OCI-LY1 (cell line): ENCODE results near the gene GPD2.
"Not testable (repeated sequence)": the region's sequence is repeated elsewhere in the genome, so short reads cannot be mapped to it uniquely, and the experiment has no call there.

Experiments
- H2AFZ ChIP-seq: fragments of 200-600 bp; sonication (generic), shearing (Covaris generic); 2 replicates; pipeline ENCODE4 v1.6.0; 2014; ENCODE audit warnings: antibody characterized with exemption, mild to moderate bottlenecking, low read length
- H3F3A ChIP-seq: fragments of 200-600 bp; sonication (generic), shearing (Covaris generic); 2 replicates; pipeline ENCODE4 v1.6.0; 2014; ENCODE audit warnings: mild to moderate bottlenecking, antibody characterized with exemption, low read length, moderate library complexity; ENCODE audit not compliant: insufficient read depth
- H3K27ac ChIP-seq: fragments of 200-600 bp; sonication (generic); 2 replicates; pipeline ENCODE4 v1.5.1; 2014; ENCODE audit warnings: low read length, mixed run types, mild to moderate bottlenecking, low read depth; ENCODE audit not compliant: poor library complexity, severe bottlenecking
- H3K27me3 ChIP-seq: fragments of 200-600 bp; sonication (generic); 2 replicates; pipeline ENCODE4 v1.6.0; 2014; ENCODE audit warnings: antibody characterized with exemption, mild to moderate bottlenecking, low read length, moderate library complexity; ENCODE audit not compliant: insufficient read depth
- H3K36me3 ChIP-seq: fragments of 200-600 bp; sonication (generic); 2 replicates; pipeline ENCODE4 v1.6.1; 2014; ENCODE audit warnings: mild to moderate bottlenecking, antibody characterized with exemption, low read length, moderate library complexity, mixed read lengths; ENCODE audit not compliant: insufficient read depth
- H3K4me1 ChIP-seq: fragments of 200-600 bp; sonication (generic); 2 replicates; pipeline ENCODE4 v1.5.1; 2014; ENCODE audit warnings: mild to moderate bottlenecking, low read length, moderate library complexity; ENCODE audit not compliant: insufficient read depth, severe bottlenecking
- H3K4me2 ChIP-seq: fragments of 200-600 bp; sonication (generic), shearing (Covaris generic); 2 replicates; pipeline ENCODE4 v1.6.1; 2014; ENCODE audit warnings: low read length
- H3K4me3 ChIP-seq: fragments of 200-600 bp; sonication (generic); 2 replicates; pipeline ENCODE4 v1.5.1; 2014; ENCODE audit warnings: low read length, low read depth, mild to moderate bottlenecking, mixed read lengths; ENCODE audit not compliant: poor library complexity, severe bottlenecking
- H3K79me2 ChIP-seq: fragments of 200-600 bp; shearing (Covaris generic); 2 replicates; pipeline ENCODE4 v1.6.1; 2016; ENCODE audit warnings: mixed run types, low read length, mixed read lengths; ENCODE audit not compliant: insufficient read depth
- H3K9ac ChIP-seq: fragments of 200-600 bp; sonication (generic), shearing (Covaris generic); 2 replicates; pipeline ENCODE4 v1.6.1; 2014; ENCODE audit warnings: mild to moderate bottlenecking, low read length, mixed read lengths
- H3K9me2 ChIP-seq: fragments of 200-600 bp; sonication (generic), shearing (Covaris generic); 2 replicates; pipeline ENCODE4 v1.6.1; 2014; ENCODE audit warnings: low read depth, mild to moderate bottlenecking, low read length, mixed read lengths
- H3K9me3 ChIP-seq: fragments of 200-600 bp; shearing (Covaris generic); 2 replicates; pipeline ENCODE4 v1.6.1; 2014; ENCODE audit warnings: low read length, mixed read lengths
- H4K20me1 ChIP-seq: fragments of 200-600 bp; sonication (generic), shearing (Covaris generic); 2 replicates; pipeline ENCODE4 v1.6.0; 2016; ENCODE audit warnings: mild to moderate bottlenecking, low read length; ENCODE audit not compliant: insufficient read depth
- EZH2 ChIP-seq: fragments of 200-600 bp; sonication (generic), shearing (Covaris generic); IDR thresholded peaks from 2 replicates; pipeline ENCODE4 v1.8.0; 2017; ENCODE audit warnings: borderline replicate concordance, mixed run types, mild to moderate bottlenecking, antibody characterized with exemption, low read length, moderate library complexity, mixed read lengths
- TF ChIP-seq, protein P1 (sequence below): fragments of 200-600 bp; sonication (generic), shearing (Covaris generic); IDR thresholded peaks from 2 replicates; pipeline ENCODE4 v1.5.1; 2017; ENCODE audit warnings: mild to moderate bottlenecking, antibody characterized with exemption, low read length, moderate library complexity, mixed read lengths

GPD2 gene

DNA sequence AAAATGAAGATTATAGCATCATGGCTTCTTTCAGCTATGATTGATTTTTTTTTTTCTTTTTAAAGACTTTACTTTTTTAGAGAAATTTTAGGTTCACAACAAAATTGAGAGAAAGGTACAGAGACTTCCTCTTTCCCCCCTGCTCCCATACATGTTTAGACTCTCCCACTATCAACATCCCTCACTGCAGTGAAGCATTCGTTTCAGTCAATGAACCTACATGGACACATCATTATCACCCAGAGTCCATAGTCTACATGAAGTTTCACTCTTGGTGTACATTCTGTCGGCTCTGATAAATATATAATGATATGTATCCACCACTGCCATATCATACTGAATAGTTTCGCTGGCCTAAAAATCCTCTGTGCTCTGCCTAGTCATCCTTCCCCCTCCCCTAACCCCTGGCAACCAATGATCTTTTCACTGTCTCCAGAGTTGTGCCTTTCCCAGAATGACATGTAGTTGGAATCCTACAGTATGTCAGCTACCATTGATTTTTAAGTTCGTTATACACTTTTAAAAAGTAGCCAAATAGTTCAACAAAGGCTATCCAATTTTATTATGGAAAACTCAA is 86.8 kb downstream of the GPD2 start:
- Histone ChIP-seq H3K79me2 (no peaks in the 10 kb centered on the region), H3K4me2 (no peak overlapping the region), H2AFZ (no peak overlapping the region)

DNA sequence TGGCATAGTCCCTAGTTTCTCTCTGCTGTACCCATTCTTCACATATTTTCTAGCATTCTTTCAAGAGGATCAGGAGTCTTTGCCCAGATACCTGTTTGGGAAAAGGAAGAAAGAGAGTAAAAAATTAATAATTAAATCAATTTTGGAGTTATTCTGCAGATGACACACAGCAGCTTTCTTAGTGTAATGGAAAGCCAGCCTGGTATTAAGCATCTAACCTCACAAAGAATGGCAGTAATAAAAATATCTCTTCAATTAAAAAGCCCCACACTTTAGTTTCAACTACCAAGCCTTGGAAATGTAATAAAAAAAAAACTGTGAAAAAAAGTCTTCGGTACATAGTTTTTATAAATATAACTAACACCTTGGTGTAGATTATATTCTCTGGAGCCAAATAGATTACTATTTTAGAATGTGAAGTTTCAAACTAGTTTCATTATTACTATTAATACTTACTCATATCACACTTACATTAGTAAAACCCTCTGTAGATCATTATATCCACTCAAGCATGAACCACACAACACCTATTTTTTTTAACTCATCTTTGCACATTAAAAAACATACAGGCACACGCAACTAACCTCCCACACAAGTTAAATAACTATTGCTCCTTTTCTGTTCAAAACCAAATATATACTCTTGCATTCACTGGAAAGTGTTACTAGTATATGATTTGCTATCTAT is 90.9 kb downstream of the GPD2 start:
- no peaks in the 10 kb centered on the region for H3K9me3 ChIP-seq
- H3K9me2 ChIP-seq, result no peaks in the 10 kb centered on the region
- no peaks in the 10 kb centered on the region for H3K79me2 ChIP-seq
- no peak overlapping the region for H3K27ac ChIP-seq
- no peak overlapping the region for H3K9ac ChIP-seq
- no peak for TF ChIP-seq EZH2
- TF ChIP-seq, protein P1, sequence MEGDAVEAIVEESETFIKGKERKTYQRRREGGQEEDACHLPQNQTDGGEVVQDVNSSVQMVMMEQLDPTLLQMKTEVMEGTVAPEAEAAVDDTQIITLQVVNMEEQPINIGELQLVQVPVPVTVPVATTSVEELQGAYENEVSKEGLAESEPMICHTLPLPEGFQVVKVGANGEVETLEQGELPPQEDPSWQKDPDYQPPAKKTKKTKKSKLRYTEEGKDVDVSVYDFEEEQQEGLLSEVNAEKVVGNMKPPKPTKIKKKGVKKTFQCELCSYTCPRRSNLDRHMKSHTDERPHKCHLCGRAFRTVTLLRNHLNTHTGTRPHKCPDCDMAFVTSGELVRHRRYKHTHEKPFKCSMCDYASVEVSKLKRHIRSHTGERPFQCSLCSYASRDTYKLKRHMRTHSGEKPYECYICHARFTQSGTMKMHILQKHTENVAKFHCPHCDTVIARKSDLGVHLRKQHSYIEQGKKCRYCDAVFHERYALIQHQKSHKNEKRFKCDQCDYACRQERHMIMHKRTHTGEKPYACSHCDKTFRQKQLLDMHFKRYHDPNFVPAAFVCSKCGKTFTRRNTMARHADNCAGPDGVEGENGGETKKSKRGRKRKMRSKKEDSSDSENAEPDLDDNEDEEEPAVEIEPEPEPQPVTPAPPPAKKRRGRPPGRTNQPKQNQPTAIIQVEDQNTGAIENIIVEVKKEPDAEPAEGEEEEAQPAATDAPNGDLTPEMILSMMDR, result no peak
- no peak overlapping the region for H2AFZ ChIP-seq
- H3K4me3 ChIP-seq, result no peak overlapping the region
- no peaks in the 10 kb centered on the region for H3F3A ChIP-seq
- H4K20me1 ChIP-seq, result no peaks in the 10 kb centered on the region
- H3K4me1 ChIP-seq, result no peaks in the 10 kb centered on the region
- H3K4me2 ChIP-seq, result no peak overlapping the region
- H3K27me3 ChIP-seq, result no peaks in the 10 kb centered on the region
- H3K36me3 ChIP-seq, result no peaks in the 10 kb centered on the region

More for the DNA sequence above, 86.8 kb downstream of the GPD2 start:
- Histone ChIP-seq H3K27ac (no peak overlapping the region), H3K4me1 (no peaks in the 10 kb centered on the region), H3K27me3 (no peaks in the 10 kb centered on the region), H3K4me3 (no peak overlapping the region), H3K9me3 (no peaks in the 10 kb centered on the region), H3F3A (no peaks in the 10 kb centered on the region), H4K20me1 (no peaks in the 10 kb centered on the region), H3K9ac (no peak overlapping the region), H3K9me2 (no peaks in the 10 kb centered on the region), H3K36me3 (no peaks in the 10 kb centered on the region)
- TF ChIP-seq, protein P1, result no peak
- no peak for TF ChIP-seq EZH2

DNA sequence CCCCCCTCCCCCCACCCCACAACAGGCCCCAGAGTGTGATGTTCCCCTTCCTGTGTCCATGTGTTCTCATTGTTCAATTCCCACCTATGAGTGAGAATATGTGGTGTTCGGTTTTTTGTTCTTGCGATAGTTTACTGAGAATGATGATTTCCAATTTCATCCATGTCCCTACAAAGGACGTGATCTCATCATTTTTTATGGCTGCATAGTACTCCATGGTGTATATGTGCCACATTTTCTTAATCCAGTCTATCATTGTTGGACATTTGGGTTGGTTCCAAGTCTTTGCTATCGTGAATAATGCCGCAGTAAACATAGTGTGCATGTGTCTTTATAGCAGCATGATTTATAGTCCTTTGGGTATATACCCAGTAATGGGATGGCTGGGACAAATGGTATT is 92.4 kb downstream of the GPD2 start:
- not testable (repeated sequence) for H3K27ac ChIP-seq, H3K4me3 ChIP-seq, H3K79me2 ChIP-seq, H3K27me3 ChIP-seq, H3K4me2 ChIP-seq, H3K4me1 ChIP-seq, H2AFZ ChIP-seq, H3K9ac ChIP-seq, H3K9me2 ChIP-seq, H3F3A ChIP-seq, H3K36me3 ChIP-seq, H3K9me3 ChIP-seq, H4K20me1 ChIP-seq

GRCh38 chr2:156532989-156533388 is 96.8 kb downstream of the GPD2 start:
- no peak overlapping the region for H3K4me2 ChIP-seq
- no peak overlapping the region for H3K9ac ChIP-seq
- no peak overlapping the region for H3K4me3 ChIP-seq
- no peaks in the 10 kb centered on the region for H3K36me3 ChIP-seq
- no peaks in the 10 kb centered on the region for H3K27me3 ChIP-seq
- no peaks in the 10 kb centered on the region for H4K20me1 ChIP-seq
- TF ChIP-seq EZH2, result no peak
- TF ChIP-seq, protein P1, result no peak
- H3K9me2 ChIP-seq, result no peaks in the 10 kb centered on the region
- no peaks in the 10 kb centered on the region for H3F3A ChIP-seq
- no peaks in the 10 kb centered on the region for H3K4me1 ChIP-seq
- H3K9me3 ChIP-seq, result no peaks in the 10 kb centered on the region
- no peaks in the 10 kb centered on the region for H3K79me2 ChIP-seq
- H3K27ac ChIP-seq, result no peak overlapping the region
- H2AFZ ChIP-seq, result no peak overlapping the region
